GM21717 (cell line): Measurements from ENCODE around the gene MRGPRF.
"Not testable (repeated sequence)": the region's sequence is repeated elsewhere in the genome, so short reads cannot be mapped to it uniquely, and the experiment has no call there.

Source experiments
- ATAC-seq: cut with Tn5 transposase; IDR thresholded peaks from one replicate; pipeline ENCODE4 v1.9.1; 2021; ENCODE audit warnings: mild to moderate bottlenecking, moderate library complexity; ENCODE audit not compliant: unreplicated experiment

Gene MRGPRF

DNA sequence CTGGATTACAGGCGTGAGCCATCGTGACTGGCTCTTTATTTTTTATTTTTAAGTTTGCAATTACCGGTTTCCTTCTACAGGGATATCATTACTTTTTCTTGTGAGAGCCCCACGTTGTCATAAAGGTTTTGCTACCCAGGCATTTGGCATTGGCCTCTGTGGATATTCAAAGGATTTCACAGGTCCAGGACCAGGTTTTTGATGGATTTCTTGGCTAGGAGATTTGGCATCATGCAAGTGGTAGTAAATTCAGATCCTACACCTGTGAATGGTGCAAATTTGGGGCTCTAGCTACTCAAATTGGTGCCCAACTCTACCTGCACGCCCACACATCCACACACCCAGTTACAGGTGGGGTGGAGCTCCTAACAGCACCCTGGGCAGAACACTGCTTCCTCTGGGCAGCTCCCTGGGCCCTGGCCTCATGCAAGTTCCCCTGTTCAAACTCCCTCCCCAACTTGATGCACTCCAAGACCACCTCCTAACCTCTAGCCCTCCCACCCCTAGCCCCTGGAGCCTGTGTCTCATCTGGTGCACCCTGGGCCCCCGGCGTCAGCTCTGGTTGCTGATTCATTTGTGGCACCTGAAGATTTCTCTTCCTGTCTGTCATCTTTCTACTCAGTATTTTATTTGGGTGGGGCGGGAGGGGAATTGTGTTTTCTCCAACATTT, 23.0 kb downstream of the MRGPRF start:
- no peak for ATAC-seq

DNA sequence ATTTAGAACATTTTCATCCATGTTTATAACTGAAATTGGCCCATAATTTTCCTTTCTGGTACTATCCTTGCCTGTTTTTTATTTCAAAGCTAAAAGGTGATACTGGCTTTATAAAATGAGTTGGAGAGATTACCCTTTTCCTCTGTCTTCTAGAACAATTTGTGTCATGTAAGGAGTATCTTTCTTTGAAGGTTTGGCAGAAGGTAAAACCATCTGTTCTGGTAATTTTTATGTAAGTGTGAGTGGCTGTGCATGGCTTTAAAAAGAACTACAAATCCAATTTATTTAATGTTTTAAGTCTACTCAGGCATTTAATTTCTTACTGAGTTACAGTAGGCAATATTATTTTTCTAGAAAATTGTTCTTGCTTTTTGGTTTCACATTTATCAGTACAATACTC, 24.6 kb downstream of the MRGPRF start:
- ATAC-seq = no peak

DNA sequence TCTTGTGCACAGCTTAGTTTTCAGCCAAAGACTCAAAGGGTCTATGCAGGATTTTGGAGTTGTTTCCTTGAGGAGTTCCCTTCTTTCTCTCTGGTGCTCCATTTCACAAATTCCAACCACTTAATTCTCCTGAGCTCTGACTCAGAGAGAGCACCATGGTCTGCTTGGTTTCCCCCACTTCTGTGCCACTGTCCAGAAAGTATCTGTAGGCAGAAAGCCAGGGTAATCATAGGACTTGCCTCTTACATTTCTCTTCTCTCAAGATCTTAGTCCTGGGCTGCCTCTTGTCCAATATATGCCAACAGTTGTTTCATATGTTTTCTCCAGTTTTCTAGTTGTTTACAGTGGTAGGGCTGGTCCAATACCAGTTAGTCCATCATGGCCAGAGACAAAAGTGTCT, 25.8 kb downstream of the MRGPRF start:
- no peak for ATAC-seq

DNA sequence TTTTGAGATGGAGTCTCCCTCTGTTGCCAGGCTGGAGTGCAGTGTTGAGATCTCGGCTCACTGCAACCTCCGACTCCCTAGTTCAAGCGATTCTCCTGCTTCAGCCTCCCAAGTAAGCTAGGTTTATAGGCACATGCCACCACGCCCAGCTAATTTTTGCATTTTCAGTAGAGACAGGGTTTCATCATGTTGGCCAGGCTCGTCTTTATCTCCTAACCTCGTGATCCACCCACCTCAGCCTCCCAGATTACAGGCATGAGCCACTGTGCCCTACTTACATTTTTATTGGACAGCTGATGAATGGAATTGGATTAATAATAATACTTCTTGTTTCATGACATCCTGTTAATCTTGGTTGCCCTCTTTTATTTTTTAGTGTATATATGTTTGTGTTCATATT, 29.2 kb downstream of the MRGPRF start:
- no peak for ATAC-seq

DNA sequence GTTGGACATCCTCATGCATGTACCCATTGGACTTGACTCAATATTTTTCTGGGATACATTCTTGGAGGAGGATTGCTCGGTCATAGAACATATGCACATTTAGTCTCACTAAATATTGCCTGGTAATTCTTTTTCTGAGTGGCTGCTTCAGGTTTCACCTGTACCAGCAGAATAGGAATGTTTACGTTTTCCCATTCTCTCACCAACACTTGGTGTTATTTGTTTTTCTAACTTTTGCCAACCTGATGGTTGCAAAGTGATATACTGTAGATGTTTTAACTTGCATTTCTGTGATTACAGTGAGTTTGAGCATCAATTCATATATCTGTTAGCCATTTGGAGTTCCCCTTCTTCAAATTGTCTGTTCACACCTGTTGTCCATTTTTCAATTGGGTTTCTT, 30.9 kb downstream of the MRGPRF start:
- ATAC-seq = no peak

DNA sequence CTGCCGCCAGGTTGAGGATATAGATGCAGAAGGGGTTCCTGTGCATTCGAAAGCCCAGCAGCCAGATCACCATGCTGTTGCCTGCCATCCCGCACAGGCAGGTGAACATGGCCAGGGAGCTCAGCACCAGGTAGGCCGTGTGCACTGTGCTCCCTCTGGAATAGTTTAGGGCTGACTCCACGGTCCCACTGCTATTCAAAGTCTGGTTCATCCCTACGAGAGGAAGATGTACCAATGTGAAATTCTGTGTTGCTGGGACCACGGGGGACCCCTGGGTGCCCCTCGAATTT, 32.3 kb downstream of the MRGPRF start, which contains the start of gene MRGPRD:
Gene MRGPRD (minus strand): TSS at position 211 of the 290 bp plus-strand sequence. CDS start 0 bp downstream, at position 211.
- ATAC-seq = no peak

DNA sequence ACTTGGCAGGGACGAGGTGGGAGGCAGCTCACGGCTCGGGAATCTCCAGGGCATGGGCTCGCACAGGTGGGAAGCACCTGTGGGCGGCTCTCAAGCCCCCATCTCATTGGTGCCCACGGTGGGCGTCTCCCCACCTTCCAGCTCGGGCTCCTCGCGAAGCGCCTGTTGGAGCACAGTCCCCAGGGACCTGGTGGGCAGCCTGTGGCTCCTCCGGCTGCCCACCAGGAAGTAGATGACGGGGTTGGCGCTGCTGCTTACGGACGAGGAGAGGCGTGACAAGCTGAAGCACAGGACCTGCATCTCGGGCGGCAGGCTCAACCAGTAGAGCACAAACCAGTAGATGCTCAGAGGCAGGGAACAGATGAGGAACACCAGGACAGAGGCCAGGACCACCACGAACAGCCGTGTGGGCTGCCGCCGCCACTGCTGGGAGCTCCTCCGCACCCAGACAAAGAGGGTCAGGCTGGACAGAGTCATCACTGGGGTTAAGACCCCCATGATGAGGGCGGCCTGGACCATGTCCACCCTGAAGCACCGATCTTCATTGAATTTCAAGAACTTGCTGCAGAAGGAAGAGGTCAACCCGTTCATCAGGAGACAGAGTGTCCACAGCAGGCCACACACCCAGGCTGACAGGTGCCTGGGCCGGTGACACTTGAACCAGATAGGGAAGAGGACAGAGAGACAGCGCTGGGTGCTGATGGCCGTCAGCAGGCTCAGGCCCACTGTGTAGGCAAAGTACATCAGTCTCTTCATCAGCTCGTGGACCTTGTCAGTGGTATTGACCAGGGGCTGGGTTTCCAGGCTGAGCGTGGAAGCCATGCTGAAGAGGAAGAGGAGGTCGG, 32.9 kb downstream of the MRGPRF start:
- ATAC-seq = no peak

DNA sequence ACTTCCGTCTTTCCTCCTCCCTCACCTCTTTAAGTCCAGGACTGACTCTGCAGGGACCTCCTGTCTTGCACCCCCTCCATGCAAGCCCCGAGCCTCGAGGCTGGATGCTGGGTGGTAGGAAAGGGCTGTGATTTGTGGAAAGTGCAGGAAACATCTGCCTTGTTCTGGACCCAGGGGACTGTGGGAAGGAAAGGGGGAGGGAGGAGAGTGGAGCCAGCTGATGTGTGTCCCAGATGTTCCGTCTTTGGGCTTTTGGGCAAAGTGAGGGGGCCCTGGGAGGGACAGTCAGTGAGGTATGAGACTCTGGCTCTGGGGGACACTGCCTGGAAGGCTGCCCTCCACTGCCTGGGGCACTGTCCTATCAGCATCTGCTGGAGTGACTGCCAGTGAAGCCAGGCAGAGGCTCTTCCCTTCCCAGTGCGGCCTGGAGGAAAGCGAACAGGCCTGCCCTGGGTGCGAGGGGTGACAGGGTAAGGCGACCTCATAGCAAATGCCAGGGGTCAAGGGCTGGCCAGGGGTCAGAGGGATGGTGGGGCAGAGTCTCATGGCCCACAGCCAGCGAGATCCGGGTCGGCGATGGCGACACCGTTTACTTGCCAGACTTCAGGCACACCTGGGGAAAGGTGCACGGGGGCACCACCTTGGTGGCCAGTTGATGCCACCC, 34.0 kb downstream of the MRGPRF start:
- no peak for ATAC-seq

DNA sequence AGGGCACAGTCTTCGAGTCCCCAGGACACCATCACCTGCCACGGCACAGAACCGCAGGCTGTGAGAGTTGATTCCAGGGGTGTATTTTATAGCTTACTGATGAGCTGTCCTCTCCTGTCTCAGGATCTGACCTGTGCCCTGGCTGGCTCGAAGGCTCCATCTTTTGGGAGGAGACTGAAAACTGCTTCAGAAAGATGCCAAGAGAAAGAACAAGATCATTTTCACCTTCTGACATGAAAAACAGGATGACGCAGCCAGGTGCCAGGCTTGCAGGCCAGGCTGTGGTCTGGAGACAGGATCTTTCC, 34.5 kb downstream of the MRGPRF start:
- ATAC-seq = no peak

DNA sequence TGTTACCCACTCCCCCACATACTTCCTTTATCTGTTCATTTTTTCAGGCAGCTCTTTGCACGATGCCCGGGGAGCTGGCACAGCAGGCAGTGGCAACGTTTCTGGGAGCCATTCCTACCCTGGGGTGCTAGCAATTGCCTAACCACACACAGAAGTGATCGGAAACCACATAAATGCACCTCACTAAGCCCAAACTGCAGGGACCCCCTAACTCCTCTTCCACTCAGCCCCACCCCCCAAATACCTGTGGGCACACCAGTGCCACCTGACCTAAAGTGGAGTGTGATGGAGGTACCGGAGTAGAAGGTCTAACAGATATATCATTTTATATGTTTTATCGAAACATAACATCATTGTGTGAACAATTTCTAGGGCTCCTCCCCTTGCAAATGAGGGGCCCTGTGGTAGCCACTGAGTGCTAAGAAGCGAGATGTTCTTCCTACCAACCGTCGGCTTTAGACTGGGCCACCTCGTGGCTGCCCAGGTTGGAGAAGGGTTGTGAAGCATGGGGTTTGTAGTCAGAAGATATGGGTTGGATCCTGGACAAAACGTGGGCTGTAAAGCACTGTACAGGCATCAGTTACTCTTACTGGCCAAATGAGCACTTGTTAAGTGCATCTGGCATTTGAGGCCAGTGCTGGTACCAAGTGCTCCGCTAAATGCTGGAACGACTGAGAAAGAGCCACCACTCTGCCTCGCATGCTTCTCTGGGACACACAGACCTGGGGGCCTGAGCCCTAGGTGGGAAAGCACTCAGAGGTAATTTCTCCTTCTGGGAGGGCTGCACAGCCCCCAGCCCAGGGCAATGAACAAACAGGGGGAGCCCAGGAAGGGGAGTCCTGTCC, 35.0 kb downstream of the MRGPRF start:
- no peak for ATAC-seq

DNA sequence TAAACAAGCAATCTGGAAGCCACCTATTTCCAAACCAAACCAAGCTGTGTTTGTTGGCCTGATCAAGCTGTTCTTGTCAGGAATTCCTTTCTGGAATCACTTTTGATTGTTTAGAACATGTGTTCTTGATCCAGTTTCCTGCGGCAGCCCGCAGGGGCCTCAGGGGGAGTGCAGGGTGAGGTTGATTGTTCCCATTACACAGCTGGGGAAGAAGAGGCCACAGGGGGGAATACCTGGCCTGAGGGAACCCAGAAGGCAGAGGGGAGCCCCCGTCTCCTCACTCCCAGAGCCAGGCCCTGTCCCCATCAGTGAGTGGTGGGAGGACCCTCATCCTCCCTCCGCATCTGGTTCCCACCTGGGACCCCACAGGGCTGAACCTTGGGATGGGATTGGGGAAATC, 36.5 kb downstream of the MRGPRF start:
- ATAC-seq = no peak

DNA sequence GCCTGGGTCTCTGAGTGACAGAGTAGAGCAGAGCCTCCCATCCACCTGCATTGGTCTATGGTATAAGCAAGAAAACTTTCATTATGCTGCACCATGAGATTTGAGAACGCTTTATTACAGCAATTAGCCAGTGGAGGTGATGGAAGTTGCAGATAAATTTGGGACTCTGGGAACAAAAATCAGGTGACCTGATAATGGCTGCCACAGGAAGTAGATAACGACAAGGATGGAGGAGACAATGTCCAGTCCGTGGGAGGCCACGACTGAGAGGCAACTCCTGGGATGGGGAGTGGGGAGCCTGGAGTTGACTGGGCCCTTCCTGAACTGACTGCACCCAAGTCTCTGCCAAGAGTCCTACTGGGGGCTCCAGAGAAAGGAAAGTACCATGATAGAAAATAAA, 37.0 kb downstream of the MRGPRF start:
- ATAC-seq = no peak

DNA sequence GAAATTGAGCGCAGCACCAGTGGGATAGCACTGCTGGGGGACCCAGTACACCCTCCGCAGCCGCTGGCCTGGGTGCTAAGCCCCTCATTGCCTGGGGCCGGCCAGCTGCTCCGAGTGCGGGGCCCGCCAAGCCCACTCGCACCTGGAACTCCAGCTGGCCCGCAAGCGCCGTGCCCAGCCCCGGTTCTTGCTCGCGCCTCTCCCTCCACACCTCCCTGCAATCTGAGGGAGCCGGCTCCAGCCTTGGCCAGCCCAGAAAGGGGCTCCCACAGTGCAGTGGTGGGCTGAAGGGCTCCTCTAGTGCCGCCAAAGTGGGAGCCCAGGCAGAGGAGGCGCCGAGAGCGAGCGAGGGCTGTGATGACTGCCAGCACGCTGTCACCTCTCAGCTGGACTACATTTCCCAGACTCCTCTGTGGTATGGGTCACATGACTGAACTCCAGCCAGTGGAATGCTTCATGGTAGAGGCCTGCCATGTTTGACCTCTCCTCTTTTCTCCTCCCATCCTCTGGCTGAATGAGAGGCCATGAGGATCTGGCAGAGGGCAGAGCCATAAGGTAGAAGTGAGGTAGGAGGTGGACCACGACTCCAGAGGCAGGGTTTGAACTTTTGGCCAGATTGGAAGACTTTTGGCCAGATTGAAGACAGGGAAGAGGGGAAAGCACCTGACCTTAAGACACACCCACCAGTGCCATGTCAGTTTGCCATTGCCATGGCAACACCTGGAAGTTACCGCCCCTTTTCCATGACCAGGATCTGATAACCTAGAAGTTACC, 38.4 kb downstream of the MRGPRF start:
- no peak for ATAC-seq

DNA sequence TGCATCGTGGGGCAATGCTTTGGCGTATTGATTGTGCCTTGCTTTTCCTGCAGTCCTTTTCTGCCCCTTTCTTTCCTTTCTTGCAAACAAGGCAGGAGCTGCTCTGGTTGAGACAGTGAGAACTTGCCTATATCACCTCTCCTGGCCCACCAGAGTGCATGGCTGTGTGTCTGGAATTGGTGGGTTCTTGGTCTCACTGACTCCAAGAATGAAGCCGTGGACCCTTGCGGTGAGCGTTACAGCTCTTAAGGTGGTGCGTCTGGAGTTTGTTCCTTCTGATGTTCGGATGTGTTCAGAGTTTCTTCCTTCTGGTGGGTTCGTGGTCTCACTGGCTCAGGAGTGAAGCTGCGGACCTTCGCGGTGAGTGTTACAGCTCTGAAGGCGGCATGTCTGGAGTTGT, 39.3 kb downstream of the MRGPRF start:
- ATAC-seq = not testable (repeated sequence)

DNA sequence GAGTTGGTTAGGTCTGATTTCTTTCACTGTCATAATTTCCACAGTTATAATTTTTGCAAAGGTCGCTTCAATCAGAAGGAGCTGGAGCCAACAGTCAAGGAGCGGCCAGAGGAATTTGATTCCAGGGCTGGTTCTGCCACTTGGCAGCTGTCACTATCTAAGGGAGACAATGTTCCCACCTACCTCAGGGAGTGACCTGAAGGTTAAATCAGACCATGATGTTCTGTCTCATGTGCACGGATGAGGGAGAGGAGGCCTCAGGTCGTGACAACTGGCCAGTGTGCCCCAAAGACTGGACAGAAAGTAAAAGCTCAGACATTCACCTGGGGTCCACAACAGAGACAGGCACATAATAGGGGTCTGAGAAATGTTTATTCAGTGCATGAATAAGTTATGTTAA, 39.8 kb downstream of the MRGPRF start:
- ATAC-seq = no peak

DNA sequence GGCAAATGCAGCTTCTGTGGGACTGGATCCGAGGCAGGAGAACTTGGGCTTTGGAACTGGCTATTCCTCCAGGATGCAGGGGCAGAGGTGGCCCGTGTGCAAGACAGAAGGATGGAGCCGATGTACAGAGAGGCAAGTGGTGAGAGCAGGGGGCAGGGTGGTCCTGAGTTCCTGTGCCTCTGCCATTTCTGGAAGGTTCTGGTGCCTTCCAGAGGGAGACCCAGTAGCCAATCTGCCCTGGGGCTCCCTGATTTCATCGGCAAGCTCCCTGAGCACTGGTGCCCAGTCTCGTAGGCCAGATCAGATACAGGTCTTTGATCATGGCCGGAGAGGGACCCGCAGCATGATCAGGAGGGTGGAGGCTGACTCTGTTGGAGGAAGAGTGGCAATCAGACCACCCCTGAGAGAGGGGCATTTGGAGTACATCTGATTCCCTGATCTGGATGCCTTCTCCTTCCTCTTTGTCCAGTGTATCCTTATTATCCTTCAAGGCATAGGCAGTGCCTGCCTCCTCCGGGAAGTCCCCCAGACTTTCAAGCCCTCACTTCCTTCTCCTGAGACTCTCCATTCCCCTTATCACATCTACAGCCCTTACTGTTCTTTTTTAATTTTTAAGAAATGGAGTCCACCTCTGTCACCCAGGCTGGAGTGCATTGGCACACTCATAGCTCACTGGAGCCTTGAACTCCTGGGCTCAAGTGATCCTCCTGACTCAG, 42.0 kb downstream of the MRGPRF start:
- ATAC-seq = no peak

DNA sequence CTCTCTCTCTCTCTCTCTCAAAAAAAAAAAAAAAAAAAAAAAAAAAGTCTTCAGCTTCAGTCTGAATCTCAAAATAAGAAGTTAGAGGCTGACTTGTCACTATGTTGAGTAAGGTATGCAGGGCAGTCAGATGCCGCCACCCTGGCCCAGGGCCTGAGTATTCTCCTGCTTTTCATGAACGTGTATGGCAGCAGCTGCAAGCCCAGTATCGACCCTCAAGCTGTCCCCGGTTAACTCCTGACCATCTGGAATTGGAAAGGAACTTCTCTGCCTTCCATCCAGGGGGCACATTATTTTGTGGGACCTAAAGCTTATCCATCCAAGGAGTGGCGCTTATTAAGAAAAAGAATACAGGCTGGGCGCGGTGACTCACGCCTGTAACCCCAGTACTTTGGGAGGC, 43.7 kb downstream of the MRGPRF start:
- ATAC-seq = no peak

DNA sequence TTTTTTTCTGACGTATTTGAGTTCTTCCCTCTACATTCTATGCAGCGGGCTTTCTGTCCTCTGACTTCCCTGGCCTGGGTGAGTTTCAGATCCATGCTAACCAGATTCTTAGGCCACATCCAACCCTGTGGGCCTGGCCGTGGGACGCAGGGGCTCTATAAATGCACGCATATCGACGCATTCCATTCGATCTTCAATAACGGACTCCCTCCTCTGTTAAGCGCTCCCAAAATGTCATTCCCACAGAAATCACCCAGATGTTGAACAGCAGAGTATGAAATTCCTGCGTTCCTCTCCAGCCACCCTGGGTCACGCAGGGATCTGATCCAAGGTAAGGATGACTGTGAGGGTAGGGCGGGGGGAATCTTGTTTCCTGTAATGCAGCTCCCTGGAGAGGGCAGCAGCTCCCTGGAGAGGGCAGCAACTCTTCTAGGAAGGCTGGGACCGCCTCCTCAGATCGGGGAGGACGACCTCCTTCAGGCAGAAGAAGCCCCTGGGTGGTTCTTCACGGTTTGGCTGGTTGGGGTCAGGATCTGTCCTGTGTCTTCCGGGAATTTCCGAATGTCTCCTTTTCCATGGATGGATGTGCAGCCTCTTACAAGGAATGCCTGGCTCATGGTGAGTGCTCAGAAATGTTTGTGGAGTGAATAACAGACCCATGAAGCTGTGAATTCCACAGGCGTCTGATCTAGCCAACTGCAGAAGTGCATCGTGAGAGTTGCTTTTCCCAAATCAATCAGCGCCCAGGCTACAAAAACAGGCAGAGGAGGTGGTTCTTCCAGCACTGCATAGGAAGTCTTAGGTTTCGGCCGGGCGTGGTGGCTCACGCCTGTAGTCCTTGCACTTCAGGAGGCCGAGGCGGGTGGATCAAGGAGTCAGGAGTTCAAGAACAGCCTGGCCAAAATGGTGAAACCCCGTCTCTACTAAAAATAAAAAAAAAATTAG, 44.5 kb downstream of the MRGPRF start:
- no peak for ATAC-seq
